ENCODE measurements around the gene GPBAR1. TPM values are rescaled to one million over a fixed set of nuclear protein-coding genes. Genes with fewer than 3 reads are reported as not detected.

GPBAR1 gene
- total RNA-seq, 4 donors from 2014 or later = 3.3 to 7.0 (median 3.9) TPM

DNA sequence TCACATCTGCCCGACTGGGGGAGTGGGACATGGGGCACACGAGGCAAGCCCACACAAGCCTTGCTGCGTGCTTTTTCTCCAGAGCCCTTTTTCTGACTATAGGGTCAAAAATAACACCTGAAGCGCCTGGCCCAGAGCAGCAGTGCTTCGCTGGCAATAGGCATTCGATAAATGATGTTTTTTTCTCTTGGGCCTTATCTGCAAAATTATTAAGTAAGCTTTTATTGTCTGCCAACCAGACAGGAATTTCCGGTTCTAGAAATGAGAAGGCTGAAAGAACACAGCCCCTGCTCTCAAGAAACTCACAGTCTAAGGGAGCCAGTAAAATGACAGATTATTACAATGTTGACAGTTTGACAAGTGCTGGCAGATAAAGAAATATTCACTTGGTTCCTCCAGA, 34.2 kb downstream of the GPBAR1 start:
- DNase-seq = no peak

DNA sequence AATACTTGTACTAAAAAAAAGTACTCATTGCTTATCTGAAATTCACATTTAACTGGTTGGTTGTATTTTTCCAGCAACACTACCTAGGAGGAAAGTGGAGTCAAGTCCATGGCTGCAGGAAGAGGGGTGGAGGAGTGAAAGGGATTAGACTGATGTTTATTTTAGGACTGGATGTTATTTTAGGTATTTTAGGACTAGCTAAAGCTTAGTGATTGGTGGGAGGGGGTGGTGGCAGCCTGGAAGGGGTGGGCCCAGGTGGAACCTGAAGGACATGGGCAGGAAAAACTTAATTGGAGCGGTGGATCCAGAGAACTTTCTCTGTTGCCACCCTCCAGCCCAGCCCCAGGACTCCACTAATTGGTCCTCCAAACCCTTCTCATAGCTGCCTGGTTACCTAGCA, 35.4 kb downstream of the GPBAR1 start:
- no peak for TF ChIP-seq POLR2A (IDR thresholded peaks at IDR 0.05)
- TF ChIP-seq, protein P1, sequence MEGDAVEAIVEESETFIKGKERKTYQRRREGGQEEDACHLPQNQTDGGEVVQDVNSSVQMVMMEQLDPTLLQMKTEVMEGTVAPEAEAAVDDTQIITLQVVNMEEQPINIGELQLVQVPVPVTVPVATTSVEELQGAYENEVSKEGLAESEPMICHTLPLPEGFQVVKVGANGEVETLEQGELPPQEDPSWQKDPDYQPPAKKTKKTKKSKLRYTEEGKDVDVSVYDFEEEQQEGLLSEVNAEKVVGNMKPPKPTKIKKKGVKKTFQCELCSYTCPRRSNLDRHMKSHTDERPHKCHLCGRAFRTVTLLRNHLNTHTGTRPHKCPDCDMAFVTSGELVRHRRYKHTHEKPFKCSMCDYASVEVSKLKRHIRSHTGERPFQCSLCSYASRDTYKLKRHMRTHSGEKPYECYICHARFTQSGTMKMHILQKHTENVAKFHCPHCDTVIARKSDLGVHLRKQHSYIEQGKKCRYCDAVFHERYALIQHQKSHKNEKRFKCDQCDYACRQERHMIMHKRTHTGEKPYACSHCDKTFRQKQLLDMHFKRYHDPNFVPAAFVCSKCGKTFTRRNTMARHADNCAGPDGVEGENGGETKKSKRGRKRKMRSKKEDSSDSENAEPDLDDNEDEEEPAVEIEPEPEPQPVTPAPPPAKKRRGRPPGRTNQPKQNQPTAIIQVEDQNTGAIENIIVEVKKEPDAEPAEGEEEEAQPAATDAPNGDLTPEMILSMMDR (IDR thresholded peaks at IDR 0.05) = no peak
- H3K27ac ChIP-seq = no peak overlapping the region

More for the DNA sequence above, 34.2 kb downstream of the GPBAR1 start:
- no peaks in the 10 kb centered on the region for H3K36me3 ChIP-seq
- peaks cover 9 to 30% (median 17%) of the 10 kb centered on the region in 4 donors for H3K4me1 ChIP-seq
- peak in 1 of 2 donors; percentile 59 for TF ChIP-seq POLR2A (IDR thresholded peaks at IDR 0.05)
- TF ChIP-seq, protein P1 (IDR thresholded peaks at IDR 0.05) = no peak
- no peak overlapping the region for H3K4me3 ChIP-seq
- H3K27me3 ChIP-seq = no peaks in the 10 kb centered on the region
- H3K27ac ChIP-seq = peak overlapping the region in 3 of 4 donors; percentile 86 to 99 (median 91)
- H3K9me3 ChIP-seq = no peaks in the 10 kb centered on the region

DNA sequence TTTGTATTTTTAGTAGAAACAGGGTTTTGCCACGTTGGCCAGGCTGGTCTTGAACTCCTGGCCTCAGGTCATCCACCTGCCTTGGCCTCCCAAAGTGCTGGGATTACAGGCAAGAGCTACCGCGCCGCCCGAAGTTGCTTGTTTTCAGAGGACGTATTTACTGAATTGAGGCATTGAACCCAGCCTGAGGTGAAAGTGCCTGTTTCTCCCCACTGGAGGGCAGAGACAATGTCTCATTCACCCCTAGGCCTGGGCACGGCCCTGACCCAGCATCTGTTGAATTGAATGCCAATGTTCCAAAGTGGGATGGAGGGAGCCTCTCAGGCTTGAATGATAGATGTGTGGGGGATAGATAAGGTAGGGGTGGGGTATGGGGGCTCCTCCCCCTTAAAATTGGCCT, 36.0 kb downstream of the GPBAR1 start:
- Histone ChIP-seq H3K36me3 (no peaks in the 10 kb centered on the region), H3K4me1 (peaks cover 0 to 20% (median 11%) of the 10 kb centered on the region in 4 donors), H3K27me3 (no peaks in the 10 kb centered on the region), H3K27ac (no peak overlapping the region), H3K4me3 (no peak overlapping the region), H3K9me3 (no peaks in the 10 kb centered on the region)
- DNase-seq = no peak
- TF ChIP-seq, protein P1 (IDR thresholded peaks at IDR 0.05) = no peak
- no peak for TF ChIP-seq POLR2A (IDR thresholded peaks at IDR 0.05)

More for the DNA sequence above, 35.4 kb downstream of the GPBAR1 start:
- no peaks in the 10 kb centered on the region for H3K36me3 ChIP-seq
- no peak for DNase-seq
- peaks cover 2 to 20% (median 11%) of the 10 kb centered on the region in 4 donors for H3K4me1 ChIP-seq
- no peaks in the 10 kb centered on the region for H3K9me3 ChIP-seq
- no peaks in the 10 kb centered on the region for H3K27me3 ChIP-seq
- H3K4me3 ChIP-seq = no peak overlapping the region

DNA sequence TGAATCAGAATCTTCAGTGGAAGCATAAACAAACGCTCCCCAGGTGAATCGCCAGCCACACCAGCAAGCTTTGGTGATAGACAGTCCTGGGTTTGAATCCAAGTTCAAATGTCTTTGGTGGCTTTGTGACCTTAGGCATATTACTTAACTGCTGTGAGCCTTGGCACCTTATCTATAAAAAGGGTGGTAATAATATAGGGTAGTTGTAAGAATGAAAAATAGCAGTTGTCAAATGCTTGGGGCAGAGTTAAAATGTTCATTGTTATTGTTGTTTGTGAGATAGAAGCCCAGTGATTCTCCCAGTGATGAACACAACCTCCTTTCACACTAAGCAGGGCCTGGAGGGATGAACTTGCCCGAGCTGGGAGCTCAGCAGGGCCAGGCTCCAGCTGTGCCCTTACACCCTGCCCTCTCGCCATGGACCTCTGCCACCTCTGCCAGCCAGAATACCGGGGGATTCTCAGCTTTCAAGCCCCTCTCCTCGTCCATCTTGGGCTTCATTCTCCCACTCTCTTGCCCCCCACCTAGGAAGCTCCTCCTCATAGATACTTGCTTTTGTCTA, 37.6 kb downstream of the GPBAR1 start:
- Histone ChIP-seq H3K4me1 (peaks cover 0 to 20% (median 11%) of the 10 kb centered on the region in 4 donors), H3K9me3 (no peaks in the 10 kb centered on the region), H3K27me3 (no peaks in the 10 kb centered on the region), H3K36me3 (no peaks in the 10 kb centered on the region), H3K27ac (peak overlapping the region in 1 of 4 donors; percentile 48), H3K4me3 (no peak overlapping the region)
- TF ChIP-seq POLR2A (IDR thresholded peaks at IDR 0.05) = no peak
- TF ChIP-seq, protein P1 (IDR thresholded peaks at IDR 0.05) = no peak
- no peak for DNase-seq

DNA sequence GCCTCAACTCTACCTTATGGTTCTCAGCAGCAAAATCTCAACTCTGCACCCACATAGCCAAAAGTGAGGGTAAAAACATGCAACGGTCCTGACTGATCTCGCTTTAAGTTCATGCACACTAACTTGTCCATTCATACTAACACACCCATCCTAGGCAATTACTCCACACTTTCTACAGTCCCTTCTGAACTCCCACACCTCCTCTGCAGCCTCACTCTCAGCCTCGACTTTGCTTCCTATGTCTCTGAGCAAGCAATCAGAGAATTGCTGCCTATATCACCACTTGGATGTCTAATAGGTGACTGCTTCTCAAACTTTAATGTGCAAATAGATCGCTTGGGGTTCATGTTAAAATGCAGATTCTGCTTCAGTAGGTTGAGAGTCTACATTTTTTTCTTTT, 39.3 kb downstream of the GPBAR1 start:
- H3K27me3 ChIP-seq = no peaks in the 10 kb centered on the region
- H3K4me3 ChIP-seq = no peak overlapping the region
- DNase-seq = no peak
- H3K36me3 ChIP-seq = no peaks in the 10 kb centered on the region
- H3K9me3 ChIP-seq = no peaks in the 10 kb centered on the region
- no peak overlapping the region for H3K27ac ChIP-seq
- TF ChIP-seq POLR2A (IDR thresholded peaks at IDR 0.05) = no peak
- TF ChIP-seq, protein P1 (IDR thresholded peaks at IDR 0.05) = no peak
- H3K4me1 ChIP-seq = peaks cover 0 to 4% (median 0%) of the 10 kb centered on the region in 4 donors
